ENCODE measurements around the gene BROX.

- TF ChIP-seq CTCF (IDR thresholded peaks at IDR 0.05; ENCODE audit: insufficient read depth, low read length, poor library complexity, severe bottlenecking) (no peak), EZH2phosphoT487 (conservative IDR thresholded peaks at IDR 0.05; ENCODE audit: low read length) (no peak)
Measured at GRCh38 chr1:222680080-222680479, 32.3 kb upstream of the BROX start.
